Liver (tissue), 9 donors: ENCODE results near the gene FUNDC2. TPM values are rescaled to one million over a fixed set of nuclear protein-coding genes. Genes with fewer than 3 reads are reported as not detected.

ENCODE experiments used
- DNase-seq: peaks from one replicate; pipeline ENCODE4 v3.0.0-alpha.2; 2017; ENCODE audit warnings: low spot score
- H3K27ac ChIP-seq, 2 donors: one replicate each; pipeline ENCODE4 v1.7.0; 2013; ENCODE audit warnings: inconsistent platforms in 2 of 2, low read length in 2 of 2, control low read depth in 1 of 2, low read depth in 1 of 2, mild to moderate bottlenecking in 1 of 2
- H3K27me3 ChIP-seq, 4 donors: one replicate each; pipeline versions ENCODE4 v1.6.1 to v1.7.0; 2013; ENCODE audit warnings: low read length in 3 of 4, inconsistent platforms in 1 of 4, mild to moderate bottlenecking in 1 of 4, moderate library complexity in 1 of 4; ENCODE audit not compliant: control insufficient read depth in 4 of 4, insufficient read depth in 4 of 4
- H3K36me3 ChIP-seq, 4 donors: one replicate each; pipeline versions ENCODE4 v1.6.1 to v1.7.0; 2013; ENCODE audit warnings: low read length in 3 of 4, mild to moderate bottlenecking in 3 of 4, low read depth in 1 of 4, moderate library complexity in 1 of 4; ENCODE audit not compliant: control insufficient read depth in 4 of 4, insufficient read depth in 3 of 4
- H3K4me1 ChIP-seq, 4 donors: one replicate each; pipeline versions ENCODE4 v1.6.1 to v1.7.0; 2013; ENCODE audit warnings: low read length in 3 of 4, mild to moderate bottlenecking in 3 of 4, moderate library complexity in 1 of 4; ENCODE audit not compliant: control insufficient read depth in 4 of 4, insufficient read depth in 4 of 4
- H3K4me3 ChIP-seq, 3 donors: one replicate each; pipeline versions ENCODE4 v1.6.1 to v1.7.0; 2013; ENCODE audit warnings: low read length in 3 of 3, control low read depth in 1 of 3, low read depth in 1 of 3, mild to moderate bottlenecking in 1 of 3
- H3K9ac ChIP-seq, 2 donors: one replicate each; pipeline ENCODE4 v1.7.0; 2013; ENCODE audit warnings: low read length in 2 of 2, mild to moderate bottlenecking in 2 of 2, moderate library complexity in 2 of 2, control low read depth in 1 of 2, low read depth in 1 of 2
- H3K9me3 ChIP-seq, 4 donors: one replicate each; pipeline versions ENCODE4 v1.6.1 to v1.7.0; 2013; ENCODE audit warnings: low read length in 3 of 4; ENCODE audit not compliant: control insufficient read depth in 4 of 4
- EGR1 ChIP-seq, 2 donors: IDR thresholded peaks; 2 replicates each; pipeline ENCODE4 v1.6.1; 2016 to 2018; ENCODE audit warnings: antibody characterized with exemption in 2 of 2, low read depth in 2 of 2
- FOXA1 ChIP-seq: IDR thresholded peaks from 2 replicates; pipeline ENCODE4 v1.6.1; 2016; ENCODE audit warnings: antibody characterized with exemption
- FOXA2 ChIP-seq: IDR thresholded peaks from 2 replicates; pipeline ENCODE4 v1.6.1; 2016; ENCODE audit warnings: antibody characterized with exemption
- GABPA ChIP-seq, 2 donors: IDR thresholded peaks in 1 of 2; conservative IDR thresholded peaks in 1 of 2; 2 replicates each; pipeline ENCODE4 v1.6.1; 2016; ENCODE audit warnings: antibody characterized with exemption in 2 of 2, mild to moderate bottlenecking in 1 of 2, moderate library complexity in 1 of 2
- HNF4A ChIP-seq, 2 donors: conservative IDR thresholded peaks; 2 replicates each; pipeline ENCODE4 v1.6.1; 2016; ENCODE audit warnings: antibody characterized with exemption in 2 of 2, mild to moderate bottlenecking in 2 of 2
- HNF4G ChIP-seq: IDR thresholded peaks from 2 replicates; pipeline ENCODE4 v1.6.1; 2016; ENCODE audit warnings: antibody characterized with exemption
- JUND ChIP-seq, 2 donors: IDR thresholded peaks; 2 replicates each; pipeline ENCODE4 v1.6.1; 2016; ENCODE audit warnings: antibody characterized with exemption in 2 of 2
- NR2F2 ChIP-seq: IDR thresholded peaks from 2 replicates; pipeline ENCODE4 v1.6.1; 2016; ENCODE audit warnings: antibody characterized with exemption
- RAD21 ChIP-seq, 2 donors: IDR thresholded peaks; 2 replicates each; pipeline ENCODE4 v1.6.1; 2016; ENCODE audit warnings: antibody characterized with exemption in 2 of 2, mild to moderate bottlenecking in 2 of 2
- RXRA ChIP-seq, 2 donors: IDR thresholded peaks; 2 replicates each; pipeline ENCODE4 v1.6.1; 2017 to 2018; ENCODE audit warnings: antibody characterized with exemption in 2 of 2, mild to moderate bottlenecking in 1 of 2
- SP1 ChIP-seq: IDR thresholded peaks from 2 replicates; pipeline ENCODE4 v1.6.1; 2018; ENCODE audit warnings: antibody characterized with exemption, mild to moderate bottlenecking
- TAF1 ChIP-seq: conservative IDR thresholded peaks from 2 replicates; pipeline ENCODE4 v1.6.1; 2016; ENCODE audit warnings: antibody characterized with exemption, mild to moderate bottlenecking
- YY1 ChIP-seq: IDR thresholded peaks from 2 replicates; pipeline ENCODE4 v1.6.1; 2016; ENCODE audit warnings: antibody characterized with exemption, mild to moderate bottlenecking
- WGBS: extraction: QIAGEN DNeasy Blood & Tissue Kit; methylation state at CpG from one replicate; pipeline ENCODE4 v1.1.7; 2013; 5-methylcytosine and 5-hydroxymethylcytosine counted together
- polyA plus RNA-seq, 2 donors: library from polyadenylated mRNA; stranded (reverse) in 1 of 2; unstranded in 1 of 2; fragments of 200-250 nt in 1 of 2; fragments of >200 nt in 1 of 2; fragmentation: Nextera tagmentation in 1 of 2; extraction: Ambion mirVana in 1 of 2; gene quantifications; one replicate each; pipeline versions ENCODE4 v1.2.1 to v1.2.3, GENCODE V29; 2013 to 2015
- total RNA-seq, 2 donors: library from RNA; depleted of rRNA; stranded (reverse); fragments of >200 nt; gene quantifications; one replicate each; pipeline ENCODE4 v1.2.3, GENCODE V29; 2014
- TF ChIP-seq, protein P1 (sequence below): fragments of 150-350 bp; IDR thresholded peaks from 2 replicates; pipeline ENCODE4 v1.5.1; 2017; ENCODE audit warnings: improper control_type of control experiment, low read depth, low read length; ENCODE audit not compliant: missing input control
- TF ChIP-seq, protein P2 (sequence below): IDR thresholded peaks from 2 replicates; pipeline ENCODE4 v1.6.1; 2016; ENCODE audit warnings: antibody characterized with exemption
- TF ChIP-seq, protein P3 (sequence below): IDR thresholded peaks from 2 replicates; pipeline ENCODE4 v1.6.1; 2016; ENCODE audit warnings: antibody characterized with exemption
- TF ChIP-seq, protein P4 (sequence below): IDR thresholded peaks from 2 replicates; pipeline ENCODE4 v1.6.1; 2016; ENCODE audit warnings: antibody characterized with exemption, mild to moderate bottlenecking
- donor health status: healthy.
- donor health status: healthy.
- donor health status: healthy.
- donor health status: healthy.
- donor health status: healthy.

The FUNDC2 gene, protein sequence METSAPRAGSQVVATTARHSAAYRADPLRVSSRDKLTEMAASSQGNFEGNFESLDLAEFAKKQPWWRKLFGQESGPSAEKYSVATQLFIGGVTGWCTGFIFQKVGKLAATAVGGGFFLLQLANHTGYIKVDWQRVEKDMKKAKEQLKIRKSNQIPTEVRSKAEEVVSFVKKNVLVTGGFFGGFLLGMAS
- total RNA-seq (10 to 100 TPM; 19.4 to 23.3 TPM), polyA plus RNA-seq (10 to 100 TPM; 58.3 to 79.8 TPM)

DNA sequence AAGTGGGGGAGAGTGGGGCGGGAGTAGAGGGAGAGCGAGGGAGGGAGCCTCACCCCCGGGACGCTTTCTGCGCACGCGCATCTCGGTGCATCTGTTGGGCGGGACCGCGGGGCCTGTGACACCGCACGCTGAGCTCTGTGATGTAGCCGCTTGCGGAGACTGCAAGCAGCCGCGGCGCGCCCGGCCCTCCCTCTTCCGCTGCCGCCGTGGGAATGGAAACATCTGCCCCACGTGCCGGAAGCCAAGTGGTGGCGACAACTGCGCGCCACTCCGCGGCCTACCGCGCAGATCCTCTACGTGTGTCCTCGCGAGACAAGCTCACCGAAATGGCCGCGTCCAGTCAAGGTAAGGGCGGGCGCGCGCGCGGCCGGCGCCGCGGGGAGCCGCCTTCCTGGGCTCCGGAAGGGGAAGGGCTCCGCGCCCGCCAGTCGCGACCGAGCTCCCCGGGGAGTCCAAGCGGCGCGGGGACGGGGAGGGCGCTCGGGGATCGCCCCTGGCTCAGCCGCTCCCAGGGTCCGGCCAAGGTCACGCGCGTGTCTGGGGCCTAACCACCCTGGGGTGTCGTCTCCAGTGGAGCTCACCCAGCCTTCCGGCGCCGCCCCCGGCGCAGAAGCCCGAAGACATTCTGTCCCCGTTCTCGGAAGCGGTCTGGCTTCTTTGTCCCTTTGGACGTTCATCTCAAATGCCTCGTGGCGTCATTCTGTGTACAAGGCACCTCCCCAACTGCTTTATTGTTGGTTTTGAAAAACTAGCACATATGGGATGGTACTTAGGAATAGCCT lies at the start of gene FUNDC2:
TSS of gene FUNDC2 (plus strand) at position 118 of the 782 bp plus-strand sequence. CDS start at position 213, 95 bp downstream.
- Histone ChIP-seq H3K4me3 (peak within 1 kb of the TSS; percentile 60 to 81 (median 70)), H3K27ac (peak within 1 kb of the TSS; percentile 83 to 89), H3K9me3 (no peaks in the 10 kb centered on the region), H3K27me3 (no peaks in the 10 kb centered on the region), H3K4me1 (peaks cover 0 to 9% (median 4%) of the 10 kb centered on the region in 4 donors), H3K36me3 (no peaks in the 10 kb centered on the region), H3K9ac (peak within 1 kb of the TSS; percentile 45 to 92)
- TF ChIP-seq, protein P1, sequence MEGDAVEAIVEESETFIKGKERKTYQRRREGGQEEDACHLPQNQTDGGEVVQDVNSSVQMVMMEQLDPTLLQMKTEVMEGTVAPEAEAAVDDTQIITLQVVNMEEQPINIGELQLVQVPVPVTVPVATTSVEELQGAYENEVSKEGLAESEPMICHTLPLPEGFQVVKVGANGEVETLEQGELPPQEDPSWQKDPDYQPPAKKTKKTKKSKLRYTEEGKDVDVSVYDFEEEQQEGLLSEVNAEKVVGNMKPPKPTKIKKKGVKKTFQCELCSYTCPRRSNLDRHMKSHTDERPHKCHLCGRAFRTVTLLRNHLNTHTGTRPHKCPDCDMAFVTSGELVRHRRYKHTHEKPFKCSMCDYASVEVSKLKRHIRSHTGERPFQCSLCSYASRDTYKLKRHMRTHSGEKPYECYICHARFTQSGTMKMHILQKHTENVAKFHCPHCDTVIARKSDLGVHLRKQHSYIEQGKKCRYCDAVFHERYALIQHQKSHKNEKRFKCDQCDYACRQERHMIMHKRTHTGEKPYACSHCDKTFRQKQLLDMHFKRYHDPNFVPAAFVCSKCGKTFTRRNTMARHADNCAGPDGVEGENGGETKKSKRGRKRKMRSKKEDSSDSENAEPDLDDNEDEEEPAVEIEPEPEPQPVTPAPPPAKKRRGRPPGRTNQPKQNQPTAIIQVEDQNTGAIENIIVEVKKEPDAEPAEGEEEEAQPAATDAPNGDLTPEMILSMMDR = no peak
- TF ChIP-seq RAD21 (IDR thresholded peaks at IDR 0.05) (no peak), TAF1 (no peak), HNF4G (no peak), NR2F2 (peak; percentile 12), RXRA (IDR thresholded peaks at IDR 0.05) (peak in 1 of 2 donors; percentile 12), JUND (IDR thresholded peaks at IDR 0.05) (no peak), HNF4A (conservative IDR thresholded peaks at IDR 0.05) (no peak), EGR1 (IDR thresholded peaks at IDR 0.05; ENCODE audit: low read depth in 2 of 2) (no peak), FOXA1 (peak; percentile 7), FOXA2 (no peak), GABPA (IDR thresholded peaks at IDR 0.05 in 1 of 2, conservative IDR thresholded peaks at IDR 0.05 in 1 of 2) (peak in 1 of 2 donors; percentile 78), SP1 (peak; percentile 20), YY1 (peak; percentile 82)
- TF ChIP-seq, protein P2, sequence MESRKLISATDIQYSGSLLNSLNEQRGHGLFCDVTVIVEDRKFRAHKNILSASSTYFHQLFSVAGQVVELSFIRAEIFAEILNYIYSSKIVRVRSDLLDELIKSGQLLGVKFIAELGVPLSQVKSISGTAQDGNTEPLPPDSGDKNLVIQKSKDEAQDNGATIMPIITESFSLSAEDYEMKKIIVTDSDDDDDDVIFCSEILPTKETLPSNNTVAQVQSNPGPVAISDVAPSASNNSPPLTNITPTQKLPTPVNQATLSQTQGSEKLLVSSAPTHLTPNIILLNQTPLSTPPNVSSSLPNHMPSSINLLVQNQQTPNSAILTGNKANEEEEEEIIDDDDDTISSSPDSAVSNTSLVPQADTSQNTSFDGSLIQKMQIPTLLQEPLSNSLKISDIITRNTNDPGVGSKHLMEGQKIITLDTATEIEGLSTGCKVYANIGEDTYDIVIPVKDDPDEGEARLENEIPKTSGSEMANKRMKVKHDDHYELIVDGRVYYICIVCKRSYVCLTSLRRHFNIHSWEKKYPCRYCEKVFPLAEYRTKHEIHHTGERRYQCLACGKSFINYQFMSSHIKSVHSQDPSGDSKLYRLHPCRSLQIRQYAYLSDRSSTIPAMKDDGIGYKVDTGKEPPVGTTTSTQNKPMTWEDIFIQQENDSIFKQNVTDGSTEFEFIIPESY = peak; percentile 96
- TF ChIP-seq, protein P3, sequence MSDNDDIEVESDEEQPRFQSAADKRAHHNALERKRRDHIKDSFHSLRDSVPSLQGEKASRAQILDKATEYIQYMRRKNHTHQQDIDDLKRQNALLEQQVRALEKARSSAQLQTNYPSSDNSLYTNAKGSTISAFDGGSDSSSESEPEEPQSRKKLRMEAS = peak; percentile 34
- TF ChIP-seq, protein P4, sequence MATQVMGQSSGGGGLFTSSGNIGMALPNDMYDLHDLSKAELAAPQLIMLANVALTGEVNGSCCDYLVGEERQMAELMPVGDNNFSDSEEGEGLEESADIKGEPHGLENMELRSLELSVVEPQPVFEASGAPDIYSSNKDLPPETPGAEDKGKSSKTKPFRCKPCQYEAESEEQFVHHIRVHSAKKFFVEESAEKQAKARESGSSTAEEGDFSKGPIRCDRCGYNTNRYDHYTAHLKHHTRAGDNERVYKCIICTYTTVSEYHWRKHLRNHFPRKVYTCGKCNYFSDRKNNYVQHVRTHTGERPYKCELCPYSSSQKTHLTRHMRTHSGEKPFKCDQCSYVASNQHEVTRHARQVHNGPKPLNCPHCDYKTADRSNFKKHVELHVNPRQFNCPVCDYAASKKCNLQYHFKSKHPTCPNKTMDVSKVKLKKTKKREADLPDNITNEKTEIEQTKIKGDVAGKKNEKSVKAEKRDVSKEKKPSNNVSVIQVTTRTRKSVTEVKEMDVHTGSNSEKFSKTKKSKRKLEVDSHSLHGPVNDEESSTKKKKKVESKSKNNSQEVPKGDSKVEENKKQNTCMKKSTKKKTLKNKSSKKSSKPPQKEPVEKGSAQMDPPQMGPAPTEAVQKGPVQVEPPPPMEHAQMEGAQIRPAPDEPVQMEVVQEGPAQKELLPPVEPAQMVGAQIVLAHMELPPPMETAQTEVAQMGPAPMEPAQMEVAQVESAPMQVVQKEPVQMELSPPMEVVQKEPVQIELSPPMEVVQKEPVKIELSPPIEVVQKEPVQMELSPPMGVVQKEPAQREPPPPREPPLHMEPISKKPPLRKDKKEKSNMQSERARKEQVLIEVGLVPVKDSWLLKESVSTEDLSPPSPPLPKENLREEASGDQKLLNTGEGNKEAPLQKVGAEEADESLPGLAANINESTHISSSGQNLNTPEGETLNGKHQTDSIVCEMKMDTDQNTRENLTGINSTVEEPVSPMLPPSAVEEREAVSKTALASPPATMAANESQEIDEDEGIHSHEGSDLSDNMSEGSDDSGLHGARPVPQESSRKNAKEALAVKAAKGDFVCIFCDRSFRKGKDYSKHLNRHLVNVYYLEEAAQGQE = peak; percentile 8
- WGBS = under 1% methylated on average over 80 of the region's 82 CpGs
- DNase-seq = peak; percentile 88
